Femur (tissue), 1 donor: ENCODE results near the gene METTL24.
"Not testable (repeated sequence)": the region's sequence is repeated elsewhere in the genome, so short reads cannot be mapped to it uniquely, and the experiment has no call there.

Experiments
- DNase-seq: peaks from one replicate; pipeline ENCODE4 v3.0.0-alpha.2; 2017

METTL24 gene

GRCh38 chr6:110255211-110255750, 102.9 kb downstream of the METTL24 start:
- peak; percentile 38 for DNase-seq

GRCh38 chr6:110250838-110251237, 107.3 kb downstream of the METTL24 start:
- DNase-seq: no peak

- DNase-seq: no peak
Measured at GRCh38 chr6:110250058-110250457, 108.1 kb downstream of the METTL24 start.

GRCh38 chr6:110246900-110247546, 111.1 kb downstream of the METTL24 start:
- no peak for DNase-seq

GRCh38 chr6:110246378-110246777, 111.8 kb downstream of the METTL24 start:
- DNase-seq: no peak

GRCh38 chr6:110244621-110245020, 113.5 kb downstream of the METTL24 start:
- DNase-seq: not testable (repeated sequence)

- no peak for DNase-seq
Measured at GRCh38 chr6:110239526-110240274, 118.4 kb downstream of the METTL24 start.

GRCh38 chr6:110236007-110236406, 122.1 kb downstream of the METTL24 start:
- DNase-seq: not testable (repeated sequence)

GRCh38 chr6:110233770-110234374, 124.3 kb downstream of the METTL24 start:
- no peak for DNase-seq

GRCh38 chr6:110232450-110232849, 125.7 kb downstream of the METTL24 start:
- DNase-seq: no peak

GRCh38 chr6:110226261-110226660, 131.9 kb downstream of the METTL24 start:
- DNase-seq: no peak

GRCh38 chr6:110221738-110222137, 136.4 kb downstream of the METTL24 start:
- no peak for DNase-seq

GRCh38 chr6:110217266-110217665, 140.9 kb downstream of the METTL24 start:
- DNase-seq: no peak

GRCh38 chr6:110216140-110216539, 142.0 kb downstream of the METTL24 start:
- DNase-seq: no peak

GRCh38 chr6:110214338-110214737, 143.8 kb downstream of the METTL24 start:
- no peak for DNase-seq

- no peak for DNase-seq
Measured at GRCh38 chr6:110211753-110212152, 146.4 kb downstream of the METTL24 start.

GRCh38 chr6:110207652-110208051, 150.5 kb downstream of the METTL24 start:
- DNase-seq: no peak

GRCh38 chr6:110201151-110201884, 156.8 kb downstream of the METTL24 start:
- DNase-seq: no peak

- DNase-seq: no peak
Measured at GRCh38 chr6:110198561-110198960, 159.6 kb downstream of the METTL24 start.

GRCh38 chr6:110196874-110197273, 161.3 kb downstream of the METTL24 start:
- no peak for DNase-seq

- no peak for DNase-seq
Measured at GRCh38 chr6:110195639-110196038, 162.5 kb downstream of the METTL24 start.
